ENCODE data around the gene SH3BP4.
"Not testable (repeated sequence)": the region's sequence is repeated elsewhere in the genome, so short reads cannot be mapped to it uniquely, and the experiment has no call there.

The SH3BP4 gene

DNA sequence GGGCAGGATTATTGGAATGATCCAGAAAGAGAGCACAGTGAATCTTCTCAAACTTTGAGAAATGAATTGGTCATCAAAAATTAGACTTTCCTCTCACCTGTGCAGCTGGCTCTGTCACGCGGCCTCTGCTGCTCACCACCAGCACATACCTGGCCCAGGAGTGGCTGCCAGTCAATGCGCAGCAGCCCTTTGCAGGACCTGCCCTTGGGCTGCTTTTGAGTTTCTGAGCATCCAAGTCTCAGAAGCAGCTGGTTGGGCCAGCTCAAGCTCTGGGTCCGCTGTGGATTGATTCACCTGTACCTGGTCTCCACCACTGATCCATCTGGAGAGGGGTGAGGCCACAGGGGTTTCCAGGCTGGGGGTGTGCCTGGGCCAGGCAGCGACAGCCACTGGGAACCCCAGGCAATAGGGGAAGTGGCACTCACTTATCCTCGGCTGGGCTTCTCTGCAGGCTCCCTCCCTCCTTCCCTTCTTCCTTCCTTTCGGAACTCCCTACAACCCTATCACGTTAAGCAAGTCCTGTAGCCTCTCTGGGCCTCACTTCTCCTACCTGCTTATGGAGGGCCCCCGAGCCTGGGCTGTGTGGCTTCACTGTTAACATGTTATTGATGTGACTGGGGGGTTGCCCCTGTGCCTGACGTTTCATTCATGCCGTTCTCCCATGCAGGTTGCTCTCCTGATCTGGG is 48.1 kb downstream of the SH3BP4 start:
- DNase-seq: no peak

DNA sequence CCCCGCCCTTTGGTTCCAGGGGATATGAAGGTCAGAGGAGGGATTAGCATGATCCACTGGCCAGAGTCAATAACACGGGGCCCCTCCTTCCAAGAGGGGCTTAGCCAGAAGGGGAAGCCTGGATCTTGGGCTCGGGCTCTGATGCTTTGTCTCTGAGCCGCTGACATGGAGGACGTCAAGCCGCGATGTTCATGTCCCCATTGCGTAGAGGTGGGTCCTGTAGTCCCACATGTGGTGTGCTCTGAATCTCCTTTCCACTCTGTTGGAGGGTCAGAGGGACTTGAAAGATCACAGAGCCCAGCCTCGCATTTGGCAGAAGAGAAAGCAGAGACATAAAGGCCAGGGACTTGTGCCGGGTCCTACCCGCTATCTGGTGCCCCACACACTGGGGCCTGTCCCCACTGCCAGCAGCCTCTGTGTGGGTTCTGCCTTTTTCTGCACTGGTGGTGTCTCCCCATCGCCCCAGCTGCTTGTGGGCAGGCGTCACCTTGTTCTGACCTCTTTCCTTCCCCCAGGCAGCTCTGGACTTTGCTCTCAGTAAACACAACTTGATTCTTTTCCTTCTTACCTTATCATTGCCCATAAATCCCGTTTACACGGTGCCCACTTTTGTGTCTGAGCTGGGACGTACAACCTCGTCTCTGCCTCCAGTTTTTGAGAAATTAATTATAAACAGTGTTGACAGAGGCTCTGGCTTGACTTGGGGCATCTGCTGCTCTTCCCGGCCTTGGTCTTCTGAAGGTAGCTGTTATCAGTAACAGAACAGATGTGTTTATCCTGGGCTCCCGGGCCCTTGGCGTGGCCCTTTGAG is 48.8 kb downstream of the SH3BP4 start:
- no peak for DNase-seq

DNA sequence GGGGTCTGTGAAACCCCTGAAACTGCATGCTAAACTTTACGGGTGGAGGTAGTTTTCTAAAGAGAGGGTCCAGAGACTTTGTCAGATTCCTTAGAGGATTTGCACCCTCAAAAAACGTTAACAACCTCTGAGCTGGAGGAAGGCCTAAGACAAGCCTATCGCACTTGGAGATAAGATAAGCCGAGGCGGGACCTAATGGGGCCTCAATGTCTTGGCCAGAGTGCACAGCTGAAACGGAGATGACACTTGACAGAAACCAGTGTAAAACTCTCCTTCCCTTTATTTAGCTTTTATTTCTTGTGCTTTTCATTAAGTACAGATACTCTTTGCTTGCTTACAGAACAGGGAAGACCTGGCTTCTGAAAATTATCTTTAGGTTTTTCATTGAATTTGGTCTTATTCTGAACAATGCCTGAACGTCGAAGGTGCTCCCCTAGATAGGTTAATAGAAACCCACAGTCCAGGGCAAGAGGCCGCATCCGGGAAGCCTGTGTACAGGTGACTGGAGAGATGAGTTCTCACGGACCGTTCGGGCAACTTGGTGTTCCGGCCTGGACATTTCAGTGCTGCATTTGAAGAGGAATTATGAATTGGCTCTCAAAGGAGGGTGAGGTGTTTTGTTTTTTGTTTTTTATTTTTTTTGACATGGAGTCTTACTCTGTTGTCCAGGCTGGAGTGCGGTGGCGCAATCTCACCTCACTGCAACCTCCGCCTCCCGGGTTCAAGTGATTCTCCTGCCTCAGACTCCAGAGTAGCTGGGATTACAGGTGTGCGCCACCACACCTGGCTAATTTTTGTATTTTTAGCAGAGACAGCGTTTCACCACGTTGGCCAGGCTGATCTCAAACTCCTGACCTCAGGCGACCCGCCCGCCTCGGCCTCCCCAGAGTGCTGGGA is 49.7 kb downstream of the SH3BP4 start:
- DNase-seq: no peak

DNA sequence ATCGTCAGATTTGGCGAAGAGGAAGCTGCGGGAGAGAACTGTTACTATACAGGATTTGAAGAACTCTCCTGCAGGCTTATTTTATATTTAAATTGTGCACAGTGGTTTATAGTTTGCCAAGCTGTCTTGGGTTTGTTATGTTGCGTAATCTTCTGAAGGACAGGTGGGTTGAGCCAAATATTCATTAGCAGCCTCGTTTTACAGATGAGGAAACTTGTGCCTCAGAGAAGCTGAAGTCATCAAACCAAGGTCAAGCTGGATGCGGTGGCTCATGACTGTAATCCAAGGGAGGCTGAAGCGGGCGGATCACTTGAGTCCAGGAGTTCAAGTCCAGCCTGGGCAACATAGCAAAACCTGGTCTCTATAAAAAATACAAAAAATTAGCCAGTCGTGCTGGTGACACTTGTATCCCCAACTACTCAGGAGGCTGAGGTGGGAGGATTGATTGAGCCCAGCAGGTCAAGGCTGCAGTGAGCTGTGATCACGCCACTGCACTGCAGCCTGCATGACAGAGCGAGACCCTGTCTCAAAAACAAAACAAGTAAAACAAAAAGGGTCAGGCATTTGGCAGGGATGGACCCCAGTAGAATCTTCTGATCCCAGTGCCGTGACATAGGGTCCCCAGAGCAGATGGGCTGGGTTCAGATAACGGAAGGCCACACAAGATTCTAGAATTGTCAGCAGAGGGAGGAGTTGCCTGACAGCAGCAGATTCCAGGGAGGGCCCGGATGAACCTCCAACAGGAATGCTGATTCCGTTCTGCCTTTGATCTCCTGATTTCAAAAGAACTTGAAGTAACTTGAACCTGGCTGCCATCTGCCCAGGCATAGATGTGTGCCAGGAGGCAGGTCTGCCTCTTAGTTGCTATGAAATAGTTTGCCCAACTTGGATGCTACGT is 50.6 kb downstream of the SH3BP4 start:
- DNase-seq: no peak

DNA sequence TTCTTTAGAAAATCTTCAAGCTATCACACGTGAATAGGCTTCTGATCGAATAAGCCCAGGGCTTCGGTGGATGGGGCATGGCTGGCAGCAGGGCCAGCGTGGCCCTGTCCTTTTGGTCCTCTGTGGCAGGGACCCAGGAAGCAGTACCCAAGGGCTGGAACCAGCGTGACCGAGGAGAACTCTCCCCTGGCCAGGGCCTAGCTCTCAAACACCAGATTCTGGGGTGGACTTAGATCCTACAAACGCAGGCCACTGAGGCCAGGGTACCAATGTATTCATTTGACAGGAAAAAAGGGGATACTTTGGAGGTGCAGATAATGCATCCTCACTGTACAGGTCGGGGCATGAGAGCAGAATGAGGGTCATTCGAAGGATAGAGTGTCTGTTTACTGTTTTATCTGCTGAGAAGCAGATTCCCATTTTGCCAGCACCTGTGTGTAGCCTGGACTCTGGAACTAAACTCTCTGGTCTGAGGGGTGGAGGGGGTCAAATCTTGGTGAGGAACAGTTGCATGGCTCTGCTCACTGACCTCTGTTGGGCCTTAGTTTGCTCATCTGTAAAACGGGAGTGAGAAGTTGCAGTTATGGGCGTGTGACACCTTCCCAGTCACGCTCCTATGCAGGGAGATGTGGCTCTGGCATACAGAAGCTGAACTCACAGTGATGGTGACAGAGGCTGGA is 51.4 kb downstream of the SH3BP4 start:
- DNase-seq: no peak

DNA sequence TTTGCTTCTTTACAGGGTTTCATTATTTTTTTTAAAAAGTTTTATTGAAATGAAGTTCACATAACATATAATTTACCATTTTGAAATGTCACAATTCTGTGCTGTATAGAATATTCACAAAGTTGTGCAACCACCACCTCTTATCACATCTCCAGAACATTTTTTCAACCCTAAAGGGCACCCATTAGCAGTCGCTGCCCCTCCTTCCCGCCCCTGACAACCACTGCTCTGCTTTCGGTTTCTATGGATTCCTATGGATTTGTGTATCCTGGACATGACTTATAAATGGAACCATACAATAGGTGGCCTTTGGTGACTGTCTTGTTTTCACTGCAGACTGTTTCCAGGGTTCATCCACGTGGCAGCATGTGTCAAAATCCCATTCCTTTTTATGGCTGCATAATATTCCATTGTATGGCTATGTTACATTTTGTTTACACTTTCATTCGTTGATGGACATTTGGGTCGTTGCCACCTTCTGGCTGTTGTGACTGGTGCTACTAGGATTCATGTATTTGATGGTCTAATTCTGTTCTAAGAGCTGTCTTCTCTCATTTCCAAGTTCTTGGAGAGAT is 52.6 kb downstream of the SH3BP4 start:
- no peak for DNase-seq

DNA sequence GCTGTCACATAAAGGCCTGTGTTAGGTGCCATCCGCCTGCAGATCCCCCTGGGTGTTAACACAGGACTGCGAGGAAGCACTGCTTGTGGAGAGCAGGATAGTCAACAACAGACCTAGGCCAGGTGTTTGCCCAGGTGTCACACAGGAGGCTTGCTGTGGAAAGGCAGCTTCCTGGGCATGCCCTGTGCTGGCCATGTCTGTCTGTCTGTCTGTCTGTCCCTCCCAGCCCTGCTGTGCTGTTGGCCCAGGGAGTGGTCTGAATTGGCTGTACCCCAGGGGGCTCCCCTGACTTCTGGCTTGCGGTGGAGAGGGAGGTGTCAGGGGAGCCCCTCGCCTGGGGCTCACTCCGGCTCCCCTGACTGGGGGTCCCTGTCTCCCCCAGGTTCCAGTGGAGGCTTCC is 53.2 kb downstream of the SH3BP4 start:
- no peak for DNase-seq

DNA sequence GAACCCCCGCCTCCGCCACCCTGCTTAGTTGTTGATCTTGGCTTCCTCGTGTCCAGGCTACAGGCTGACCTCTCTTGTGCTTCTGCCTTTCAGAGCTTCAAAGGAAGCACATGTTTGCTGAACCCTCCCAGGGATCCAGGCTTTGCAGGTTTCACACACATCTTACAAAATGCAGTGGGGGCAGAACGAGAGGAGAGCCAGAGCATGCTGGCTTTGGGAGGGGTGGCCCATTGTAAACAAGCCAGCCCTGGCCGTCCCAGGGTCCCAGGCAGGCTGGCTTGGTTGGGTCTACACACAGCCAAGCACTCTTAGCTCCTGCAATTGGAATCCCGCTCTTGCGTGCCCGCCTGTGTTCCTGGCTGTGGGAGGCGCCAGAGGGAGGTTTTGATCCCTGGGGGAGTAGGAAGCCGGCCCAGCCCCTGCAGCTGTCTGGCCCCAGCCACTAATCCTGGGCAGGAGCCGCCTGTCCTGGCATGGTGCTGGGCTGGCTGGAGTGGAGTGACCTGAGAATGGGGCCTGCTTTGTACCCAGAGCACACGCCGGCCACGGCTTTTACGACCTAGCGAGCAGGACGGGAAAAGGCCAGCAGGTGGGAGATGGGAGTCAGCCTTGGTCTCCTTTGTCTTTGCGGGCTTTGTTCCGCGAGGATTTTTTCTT is 53.9 kb downstream of the SH3BP4 start:
- DNase-seq: no peak

DNA sequence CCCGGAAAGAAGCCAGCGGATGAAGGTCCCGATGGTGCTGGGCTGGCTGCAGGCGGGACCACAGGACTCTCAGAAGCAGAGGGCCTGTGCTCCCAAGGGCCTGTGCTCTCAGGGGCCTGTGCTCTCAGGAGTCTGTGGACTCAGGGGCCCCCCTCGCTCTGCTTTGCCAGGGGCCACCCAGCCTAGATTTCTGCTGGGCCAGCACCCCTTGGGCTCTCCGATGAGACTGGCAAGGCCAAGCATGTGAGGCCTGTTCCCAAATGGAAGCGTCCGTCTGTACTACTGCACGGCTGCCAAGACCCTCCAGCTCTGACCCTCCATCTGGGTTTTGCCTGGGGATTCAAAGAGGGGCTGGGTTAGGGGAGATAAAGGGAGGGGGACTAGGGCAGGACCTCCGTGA is 54.6 kb downstream of the SH3BP4 start:
- no peak for DNase-seq

DNA sequence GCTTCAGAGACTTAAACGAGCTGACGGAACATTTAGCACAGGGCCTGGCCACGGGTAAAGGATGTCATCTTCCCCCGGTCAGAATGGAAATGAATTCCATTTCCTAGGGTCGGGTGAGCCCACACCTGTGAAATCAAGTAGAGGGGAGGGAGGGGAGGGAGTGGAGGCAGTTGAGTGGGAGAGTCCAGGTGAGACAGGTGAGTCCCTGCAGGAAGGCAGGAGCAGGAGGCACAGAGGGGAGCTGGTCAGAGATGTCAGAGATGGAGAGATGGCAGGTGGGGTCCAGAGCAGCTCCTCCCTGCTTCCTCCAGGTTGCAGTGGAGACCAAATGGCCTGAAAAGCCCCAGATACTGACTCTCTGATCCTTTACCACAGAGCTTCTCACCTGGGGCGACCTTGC is 55.2 kb downstream of the SH3BP4 start:
- DNase-seq: no peak

DNA sequence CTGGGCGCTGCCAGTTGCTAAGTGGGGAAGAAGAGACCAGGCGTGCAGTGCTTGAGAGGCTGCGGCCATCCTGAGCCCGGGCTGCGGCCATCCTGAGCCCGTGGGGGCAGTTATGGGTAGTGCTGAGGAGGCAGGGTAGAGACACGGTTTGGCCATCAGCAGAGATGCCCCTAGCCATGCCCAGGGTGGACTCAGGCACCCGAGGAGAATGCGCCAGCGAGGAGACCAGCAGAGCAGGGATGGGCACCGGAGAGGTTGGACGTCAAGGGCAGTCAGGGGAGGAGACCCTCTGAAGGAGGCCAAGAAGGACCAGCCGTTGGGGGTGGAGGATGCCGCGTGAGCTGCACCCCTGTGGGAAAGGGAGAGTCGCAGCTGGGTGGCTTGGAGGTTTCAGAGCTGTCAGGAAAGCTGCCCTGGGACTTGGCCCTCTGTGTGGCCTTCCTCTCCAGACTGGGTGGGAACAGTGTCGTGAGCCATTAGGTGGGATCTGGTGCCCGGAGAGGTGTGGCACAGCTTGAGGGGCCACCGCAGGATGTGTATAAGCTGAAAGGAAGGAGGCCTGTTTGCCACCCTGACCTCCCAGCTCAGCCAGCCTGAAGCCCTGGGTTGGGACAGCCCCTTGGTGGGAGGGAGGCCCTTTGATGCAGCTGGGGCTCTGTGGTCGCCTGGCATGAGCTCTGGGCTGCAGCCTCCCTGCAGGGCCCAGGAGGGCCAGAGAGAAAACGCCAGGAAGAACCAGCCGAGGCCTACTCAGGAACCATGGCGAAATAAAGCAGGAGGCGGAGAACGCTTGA is 56.0 kb downstream of the SH3BP4 start:
- DNase-seq: no peak

DNA sequence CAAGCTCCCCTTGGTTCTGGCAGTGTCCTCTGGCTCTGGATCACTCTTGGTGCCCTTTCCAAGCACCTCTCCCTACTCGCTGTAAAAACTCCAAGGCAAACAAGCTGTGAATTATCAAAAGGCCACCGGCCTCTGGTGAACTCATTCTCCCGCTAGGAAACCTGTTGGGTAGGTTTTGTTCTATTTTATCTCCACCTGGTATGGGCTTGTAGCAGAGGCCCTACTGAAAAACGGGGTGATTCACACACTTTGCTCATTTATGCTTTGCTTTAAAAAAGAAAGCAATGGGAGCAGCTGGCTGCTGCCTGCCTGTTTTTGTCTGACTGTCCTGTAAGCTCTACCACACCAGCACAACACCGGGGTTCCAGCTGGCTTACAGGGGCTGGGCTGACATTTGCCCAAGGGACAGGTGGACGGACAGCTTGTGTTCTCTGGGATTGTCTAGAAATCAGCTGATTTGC is 56.8 kb downstream of the SH3BP4 start:
- DNase-seq: no peak

DNA sequence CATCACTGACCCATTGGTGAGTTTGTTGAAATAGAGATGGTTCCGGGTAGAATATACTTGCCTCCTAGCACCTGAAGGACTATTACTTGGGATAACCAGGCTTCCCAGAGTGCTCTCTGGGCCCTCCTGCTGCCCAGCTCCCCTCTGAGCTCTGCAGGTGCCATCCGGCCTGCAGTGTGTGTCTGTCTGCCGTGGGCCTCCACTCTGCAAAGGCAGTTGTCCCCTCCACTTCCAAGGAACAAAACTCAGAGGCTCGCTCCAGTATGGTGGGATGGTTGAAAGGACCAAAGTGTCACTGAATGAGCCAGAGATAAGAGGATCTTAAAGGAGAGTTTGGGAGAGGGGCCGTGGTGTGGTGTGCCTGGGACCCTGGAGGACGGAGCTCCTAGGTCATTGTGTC is 57.3 kb downstream of the SH3BP4 start:
- no peak for DNase-seq

DNA sequence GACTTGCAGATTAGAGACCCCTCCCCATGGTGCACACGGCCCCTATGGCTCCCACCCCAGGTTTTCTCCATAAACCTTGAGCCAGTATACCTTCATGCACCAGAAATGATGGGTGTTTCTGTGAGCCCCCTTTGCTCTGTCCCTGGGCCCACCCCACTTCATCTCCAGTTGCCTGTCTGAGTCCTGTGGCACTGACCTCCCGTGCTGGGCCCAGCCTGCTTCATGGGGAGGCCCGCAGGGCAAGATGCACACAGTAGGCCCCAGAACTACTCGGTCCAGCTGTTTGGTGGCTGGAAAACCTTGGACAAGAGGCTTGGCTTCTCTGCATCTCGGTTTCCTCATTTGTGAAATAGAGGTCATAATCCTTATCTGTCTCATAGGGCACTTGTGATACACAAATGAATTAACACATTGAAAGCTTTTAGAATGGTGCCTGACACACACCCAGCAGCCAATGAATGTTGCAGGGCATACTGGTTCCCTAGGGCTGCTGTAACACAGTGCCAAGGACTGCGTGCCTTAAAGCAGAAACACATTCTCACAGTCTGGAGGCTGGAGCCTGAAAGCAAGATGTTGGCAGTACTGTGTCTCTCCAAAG is 58.4 kb downstream of the SH3BP4 start:
- no peak for DNase-seq

DNA sequence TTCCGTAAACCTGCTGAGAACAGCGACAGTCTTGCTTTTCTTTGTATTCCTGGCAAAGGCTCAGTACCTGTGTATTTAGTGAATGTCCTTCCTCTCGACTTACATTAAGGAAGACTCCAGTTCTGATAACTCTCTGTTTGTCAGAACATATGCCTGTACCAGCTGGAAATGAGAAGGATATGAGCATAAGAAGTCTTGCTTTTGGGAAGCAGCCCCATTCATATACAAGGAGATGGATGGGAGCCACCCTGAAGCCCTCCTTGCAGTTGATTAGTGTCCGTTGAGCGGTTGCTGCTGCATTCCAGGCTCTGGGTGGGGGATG is 59.8 kb downstream of the SH3BP4 start:
- no peak for DNase-seq

DNA sequence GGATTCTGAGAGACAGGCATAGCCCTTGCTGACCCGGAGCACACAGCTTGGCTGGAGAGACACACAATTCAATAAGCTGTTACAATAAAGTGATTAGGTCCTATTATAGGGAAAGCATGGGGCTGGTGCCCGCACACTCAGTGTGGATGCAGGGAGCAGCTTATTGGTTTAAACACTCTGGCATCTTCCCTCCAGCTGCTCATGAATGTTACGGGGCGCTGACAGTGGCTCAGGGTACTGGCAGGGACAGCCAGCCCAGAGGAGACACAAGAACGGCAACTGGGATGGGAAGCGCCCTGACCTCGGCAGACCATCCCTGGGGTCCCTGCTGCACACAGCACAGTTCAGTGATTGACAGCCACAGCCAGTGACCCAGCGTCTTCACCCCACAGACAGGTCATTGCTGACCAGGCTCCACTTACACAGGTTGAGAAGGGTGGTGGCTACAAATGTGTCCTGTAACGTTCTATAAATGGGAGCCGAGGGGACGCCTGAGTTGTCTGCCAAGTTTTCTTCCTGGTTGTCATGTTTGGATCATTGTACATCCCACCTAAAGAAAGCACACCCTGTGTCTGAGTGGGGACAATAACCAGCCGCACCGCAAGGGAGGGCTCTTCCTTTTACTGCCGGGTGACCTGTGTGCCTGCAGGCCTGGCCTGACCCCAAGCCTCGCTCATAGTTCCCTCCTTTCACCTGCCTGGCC is 60.3 kb downstream of the SH3BP4 start:
- DNase-seq: no peak

DNA sequence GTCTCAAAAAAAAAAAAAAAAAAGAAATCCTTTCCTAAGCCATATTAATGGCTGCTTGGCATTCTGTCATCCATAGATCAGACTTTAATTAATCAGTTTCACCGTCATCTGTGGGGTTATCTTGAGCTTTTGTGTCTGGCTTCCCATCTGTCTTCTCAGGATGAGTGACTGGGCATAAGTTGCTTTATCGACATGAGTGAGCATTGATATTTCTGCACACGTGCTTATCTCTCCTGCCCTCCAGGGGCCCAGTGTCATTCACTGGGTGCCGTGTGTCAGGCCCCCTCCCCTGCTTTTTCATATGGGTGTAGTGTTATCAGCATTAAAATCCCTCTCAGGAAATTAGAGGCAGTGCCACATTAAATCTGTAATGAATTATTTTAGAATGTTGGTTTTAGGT is 65.6 kb downstream of the SH3BP4 start:
- DNase-seq: no peak

DNA sequence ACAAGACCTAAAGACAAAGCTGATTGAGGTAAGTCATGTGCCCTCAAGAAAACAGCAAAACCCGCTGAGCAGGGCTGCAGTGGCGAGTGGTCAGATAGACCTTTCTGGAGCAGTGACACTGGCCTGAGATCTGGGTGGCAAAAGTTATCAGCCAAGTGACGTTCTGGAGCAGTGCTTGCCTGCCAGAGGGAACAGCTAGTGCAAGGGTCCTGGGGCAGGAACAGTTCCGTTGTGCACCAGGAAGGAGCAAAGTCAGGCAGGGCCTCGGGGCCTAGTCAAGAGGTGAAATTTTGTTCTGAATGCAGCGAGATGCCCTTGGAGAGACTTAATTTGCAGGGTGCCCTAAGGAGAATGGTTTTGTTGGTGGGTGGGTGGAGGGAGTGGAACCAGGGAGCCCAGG is 67.0 kb downstream of the SH3BP4 start:
- no peak for DNase-seq

DNA sequence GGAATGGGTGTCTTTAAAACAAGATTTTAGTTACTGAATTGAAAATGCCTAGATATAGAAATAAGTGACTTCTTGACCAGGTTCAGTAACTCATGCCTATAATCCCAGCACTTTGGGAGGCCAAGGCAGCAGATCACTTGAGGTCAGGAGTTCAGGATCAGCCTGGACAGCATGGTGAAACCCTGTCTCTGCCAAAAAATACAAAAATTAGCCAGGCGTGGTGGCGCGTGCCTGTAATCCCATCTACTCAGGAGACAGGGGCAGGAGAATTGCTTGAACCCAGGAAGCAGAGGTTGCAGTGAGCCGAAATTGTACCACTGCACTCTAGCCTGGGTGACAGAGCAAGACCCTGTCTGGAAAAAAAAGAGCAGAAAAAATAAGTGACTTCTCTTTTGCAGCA is 68.3 kb downstream of the SH3BP4 start:
- not testable (repeated sequence) for DNase-seq
